Gastrocnemius medialis (tissue), 4 donors: ENCODE data around the gene ITPR1.

Experiments
- POLR2A ChIP-seq, 2 donors: fragments of 450-650 bp; IDR thresholded peaks; one replicate each; pipeline ENCODE4 v1.6.1; 2017; ENCODE audit warnings: antibody characterized with exemption in 2 of 2, mild to moderate bottlenecking in 2 of 2, moderate library complexity in 2 of 2
- TF ChIP-seq, protein P1 (sequence below), 5 experiments: fragments of 450-650 bp in 3 of 5; fragments of 200-600 bp in 2 of 5; sonication (generic) in 2 of 5; IDR thresholded peaks in 4 of 5; conservative IDR thresholded peaks in 1 of 5; 1 replicate in 4 of 5; 2 replicates in 1 of 5; pipeline ENCODE4 v1.5.1; 2016 to 2019; ENCODE audit warnings: antibody characterized with exemption in 5 of 5, mild to moderate bottlenecking in 3 of 5, moderate library complexity in 3 of 5

DNA sequence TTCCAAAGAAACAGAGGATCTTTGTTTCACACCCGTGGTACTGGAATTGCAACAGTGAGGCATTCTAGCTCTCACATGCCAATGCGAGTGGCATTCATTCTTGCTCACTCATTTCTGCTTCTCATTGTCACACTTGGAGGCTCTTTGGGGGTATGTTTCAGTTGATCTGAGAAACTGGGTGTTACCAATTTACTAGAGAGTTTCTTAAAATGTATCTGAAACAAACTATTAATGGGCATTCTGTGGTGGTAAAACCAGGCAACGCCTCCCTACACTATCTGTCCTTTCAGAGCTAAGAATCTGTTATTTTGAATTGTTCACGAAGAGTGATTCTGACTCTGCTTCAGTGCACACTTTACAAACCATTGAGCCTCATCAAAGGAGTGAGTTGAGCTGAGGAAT lies 345.5 kb downstream of the ITPR1 start:
- TF ChIP-seq, protein P1, sequence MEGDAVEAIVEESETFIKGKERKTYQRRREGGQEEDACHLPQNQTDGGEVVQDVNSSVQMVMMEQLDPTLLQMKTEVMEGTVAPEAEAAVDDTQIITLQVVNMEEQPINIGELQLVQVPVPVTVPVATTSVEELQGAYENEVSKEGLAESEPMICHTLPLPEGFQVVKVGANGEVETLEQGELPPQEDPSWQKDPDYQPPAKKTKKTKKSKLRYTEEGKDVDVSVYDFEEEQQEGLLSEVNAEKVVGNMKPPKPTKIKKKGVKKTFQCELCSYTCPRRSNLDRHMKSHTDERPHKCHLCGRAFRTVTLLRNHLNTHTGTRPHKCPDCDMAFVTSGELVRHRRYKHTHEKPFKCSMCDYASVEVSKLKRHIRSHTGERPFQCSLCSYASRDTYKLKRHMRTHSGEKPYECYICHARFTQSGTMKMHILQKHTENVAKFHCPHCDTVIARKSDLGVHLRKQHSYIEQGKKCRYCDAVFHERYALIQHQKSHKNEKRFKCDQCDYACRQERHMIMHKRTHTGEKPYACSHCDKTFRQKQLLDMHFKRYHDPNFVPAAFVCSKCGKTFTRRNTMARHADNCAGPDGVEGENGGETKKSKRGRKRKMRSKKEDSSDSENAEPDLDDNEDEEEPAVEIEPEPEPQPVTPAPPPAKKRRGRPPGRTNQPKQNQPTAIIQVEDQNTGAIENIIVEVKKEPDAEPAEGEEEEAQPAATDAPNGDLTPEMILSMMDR (IDR thresholded peaks at IDR 0.05 in 4 of 5, conservative IDR thresholded peaks at IDR 0.05 in 1 of 5): no peak
- TF ChIP-seq POLR2A (IDR thresholded peaks at IDR 0.05): no peak
